GM21360 (cell line): Measurements from ENCODE around the gene FXYD3.

Experiments
- ATAC-seq: cut with Tn5 transposase; IDR thresholded peaks from one replicate; pipeline ENCODE4 v1.9.1; 2021; ENCODE audit warnings: mild to moderate bottlenecking, moderate library complexity; ENCODE audit not compliant: unreplicated experiment

The FXYD3 gene

GRCh38 chr19:35105411-35106290, 10.0 kb upstream of the FXYD3 start:
- no peak for ATAC-seq

- no peak for ATAC-seq
These were observed 9.4 kb upstream of the FXYD3 start for GRCh38 chr19:35106291-35106583.

GRCh38 chr19:35106898-35107541, 8.6 kb upstream of the FXYD3 start:
- ATAC-seq = no peak

- no peak for ATAC-seq
These were observed 8.1 kb upstream of the FXYD3 start for GRCh38 chr19:35107545-35107944.

GRCh38 chr19:35108730-35109129, 6.9 kb upstream of the FXYD3 start:
- ATAC-seq = no peak

GRCh38 chr19:35109395-35110112, 6.1 kb upstream of the FXYD3 start:
- ATAC-seq = no peak

GRCh38 chr19:35110974-35111373, 4.6 kb upstream of the FXYD3 start:
- ATAC-seq = no peak

- ATAC-seq = no peak
These were observed 2.5 kb upstream of the FXYD3 start for GRCh38 chr19:35112995-35113688.

- no peak for ATAC-seq
These were observed 1.1 kb upstream of the FXYD3 start for GRCh38 chr19:35114353-35115176.

- ATAC-seq = no peak
These were observed 614 bp downstream of the FXYD3 start for GRCh38 chr19:35116072-35116801.

GRCh38 chr19:35117116-35117515, 1.5 kb downstream of the FXYD3 start:
- no peak for ATAC-seq

GRCh38 chr19:35117799-35118198, 2.2 kb downstream of the FXYD3 start:
- no peak for ATAC-seq

GRCh38 chr19:35118268-35119020, 2.8 kb downstream of the FXYD3 start:
- no peak for ATAC-seq

- ATAC-seq = no peak
These were observed 3.5 kb downstream of the FXYD3 start for GRCh38 chr19:35119091-35119490.

- ATAC-seq = no peak
These were observed 4.0 kb downstream of the FXYD3 start for GRCh38 chr19:35119578-35120155.

GRCh38 chr19:35120492-35120891, 4.9 kb downstream of the FXYD3 start:
- ATAC-seq = no peak

GRCh38 chr19:35120898-35121297, 5.3 kb downstream of the FXYD3 start:
- no peak for ATAC-seq

GRCh38 chr19:35122687-35123551, 7.3 kb downstream of the FXYD3 start:
- ATAC-seq = no peak
